B cell (primary cell): ENCODE results near the gene NHP2. TPM values are rescaled to one million over a fixed set of nuclear protein-coding genes. Genes with fewer than 3 reads are reported as not detected.

ENCODE experiments used
- ATAC-seq: fragments of 200-7000 bp; cut with Tn5 transposase; one replicate; pipeline ENCODE4 v1.10.0; 2021; ENCODE audit warnings: low read depth, mild to moderate bottlenecking, moderate number of reproducible peaks, moderate library complexity
- CTCF ChIA-PET: fragments of 350-600 bp; sonication (Branson Sonifier 250); formaldehyde crosslinking; loops from one replicate; lab custom pipeline; 2021; ENCODE audit warnings: antibody characterized with exemption, inconsistent platforms; lab: Charles Lee
- POLR2A ChIA-PET: fragments of 350-600 bp; sonication (Branson Sonifier 250); formaldehyde crosslinking; loops from one replicate; lab custom pipeline; 2021; ENCODE audit warnings: antibody characterized with exemption; lab: Charles Lee
- DNase-seq: peaks from one replicate; pipeline ENCODE4 v3.0.0; 2013
- H2AFZ ChIP-seq: 2 replicates; pipeline ENCODE4 v1.6.1; 2012; ENCODE audit warnings: mild to moderate bottlenecking, low read depth, low read length; ENCODE audit not compliant: insufficient read depth, poor library complexity, severe bottlenecking
- H3K27ac ChIP-seq, 2 donors: 1 replicate in 1 of 2; 2 replicates in 1 of 2; pipeline ENCODE4 v1.5.1; 2012 to 2013; ENCODE audit warnings: low read length in 2 of 2, mild to moderate bottlenecking in 2 of 2, moderate library complexity in 1 of 2
- H3K27me3 ChIP-seq, 4 experiments: fragments of 200-600 bp in 1 of 4; sonication (generic) in 1 of 4; replicated peaks in 1 of 4; 1 replicate in 2 of 4; 2 replicates in 2 of 4; pipeline versions ENCODE4 v1.6.1 to v1.7.0; 2013 to 2016; ENCODE audit warnings: low read length in 3 of 4, mild to moderate bottlenecking in 2 of 4, mixed read lengths in 1 of 4, moderate library complexity in 1 of 4; ENCODE audit not compliant: insufficient read depth in 4 of 4, control insufficient read depth in 3 of 4; ENCODE audit errors: control extremely low read depth in 1 of 4
- H3K36me3 ChIP-seq, 2 experiments: replicated peaks in 1 of 2; 1 replicate in 1 of 2; 2 replicates in 1 of 2; pipeline versions ENCODE4 v1.6.1 to v1.7.1; 2013; ENCODE audit warnings: low read length in 1 of 2; ENCODE audit not compliant: insufficient read depth in 2 of 2, control insufficient read depth in 1 of 2; ENCODE audit errors: control extremely low read depth in 1 of 2, extremely low read depth in 1 of 2
- H3K4me1 ChIP-seq, 2 donors: fragments of 200-600 bp in 1 of 2; sonication (generic) in 1 of 2; 1 replicate in 1 of 2; 2 replicates in 1 of 2; pipeline versions ENCODE4 v1.5.1 to v1.6.1; 2013 to 2017; ENCODE audit warnings: low read length in 2 of 2; ENCODE audit not compliant: control insufficient read depth in 2 of 2, insufficient read depth in 2 of 2
- H3K4me2 ChIP-seq: replicated peaks from 2 replicates; pipeline ENCODE3; 2012; ENCODE audit warnings: mild to moderate bottlenecking, low read depth, low read length; ENCODE audit not compliant: poor library complexity, severe bottlenecking
- H3K4me3 ChIP-seq, 5 experiments: fragments of 200-600 bp in 1 of 5; sonication (generic) in 1 of 5; 1 replicate in 3 of 5; 2 replicates in 2 of 5; pipeline versions ENCODE4 v1.5.1 to v1.7.0; 2011 to 2016; ENCODE audit warnings: low read length in 4 of 5, mild to moderate bottlenecking in 4 of 5, low read depth in 2 of 5, control low read depth in 1 of 5, moderate library complexity in 1 of 5; ENCODE audit not compliant: insufficient read depth in 1 of 5; ENCODE audit errors: control extremely low read depth in 1 of 5, extremely low read depth in 1 of 5
- H3K79me2 ChIP-seq: fragments of 200-600 bp; sonication (generic); one replicate; pipeline ENCODE4 v1.6.0; 2016; ENCODE audit warnings: low read length; ENCODE audit not compliant: control insufficient read depth, insufficient read depth
- H3K9ac ChIP-seq: fragments of 200-600 bp; sonication (generic); 2 replicates; pipeline ENCODE4 v1.6.1; 2017; ENCODE audit warnings: mild to moderate bottlenecking, low read length, moderate library complexity
- H3K9me3 ChIP-seq, 3 donors: one replicate each; pipeline versions ENCODE4 v1.6.1 to v1.7.1; 2013; ENCODE audit warnings: low read length in 2 of 3; ENCODE audit not compliant: control insufficient read depth in 2 of 3, insufficient read depth in 1 of 3; ENCODE audit errors: control extremely low read depth in 1 of 3
- H4K20me1 ChIP-seq: 2 replicates; pipeline ENCODE4 v1.6.0; 2012; ENCODE audit warnings: mild to moderate bottlenecking, low read length; ENCODE audit not compliant: insufficient read depth, control insufficient read depth, poor library complexity, severe bottlenecking
- H3K27ac Mint-ChIP-seq: one replicate; pipeline ENCODE4 v1.8.0; 2021; ENCODE audit warnings: mixed read lengths
- H3K27me3 Mint-ChIP-seq: one replicate; pipeline ENCODE4 v1.8.0; 2021; ENCODE audit warnings: mixed read lengths
- H3K4me1 Mint-ChIP-seq: one replicate; pipeline ENCODE4 v1.8.0; 2021; ENCODE audit warnings: mixed read lengths
- H3K4me3 Mint-ChIP-seq: one replicate; pipeline ENCODE4 v1.8.0; 2021; ENCODE audit warnings: mixed read lengths
- H3K9me3 Mint-ChIP-seq: one replicate; pipeline ENCODE4 v1.8.0; 2022; ENCODE audit warnings: mixed read lengths; ENCODE audit not compliant: insufficient read depth
- CTCF ChIP-seq: fragments of 200-600 bp; IDR thresholded peaks from one replicate; pipeline ENCODE4 v1.8.0; 2022; ENCODE audit warnings: antibody characterized with exemption, mild to moderate bottlenecking
- EZH2 ChIP-seq: IDR thresholded peaks from 2 replicates; pipeline ENCODE4 v1.6.1; 2012; ENCODE audit warnings: borderline replicate concordance, low read depth, mild to moderate bottlenecking, moderate library complexity, low read length; ENCODE audit not compliant: insufficient read depth, poor library complexity, severe bottlenecking
- WGBS: methylation state at CpG from one replicate; pipeline ENCODE4 v1.1.5; 2013; ENCODE audit warnings: missing lambda C conversion rate; ENCODE audit not compliant: insufficient coverage; 5-methylcytosine and 5-hydroxymethylcytosine counted together
- intact Hi-C: fragments of 100-400 bp; cut with micrococcal nuclease; formaldehyde crosslinking; loops from one replicate; pipeline ENCODE4 v1.10.0; 2022
- polyA plus RNA-seq: library from polyadenylated mRNA; depleted of rRNA; stranded (reverse); fragments of >200 nt; gene quantifications from 2 replicates; pipeline ENCODE4 v1.2.3, GENCODE V29; 2012
- total RNA-seq, 2 donors: library from RNA; stranded (reverse); fragments of 120-200 nt in 1 of 2; gene quantifications; 1 replicate in 1 of 2; 2 replicates in 1 of 2; pipeline versions ENCODE4 v1.2.3 to v1.2.4, GENCODE V29; 2013 to 2022

The NHP2 gene
- total and polyA plus RNA-seq, 2 donors (not counting 1 experiment from before 2014, with no cell fraction given): 66.0 to 99.8 TPM

GRCh38 chr5:178115814-178116142 is 37.9 kb downstream of the NHP2 start:
- peaks cover 20% of the 10 kb centered on the region for H3K79me2 ChIP-seq
- intact Hi-C loops: loop anchor here (1.0 to 10.0 kb wide), 2 partner anchors 15 to 801 kb away; partner anchors contain the start of gene MXD3
- H3K4me1 ChIP-seq: peaks cover 68 to 75% of the 10 kb centered on the region in 2 donors
- TF ChIP-seq CTCF (no peak), EZH2 (no peak)
- H3K4me2 ChIP-seq: peak overlapping the region; percentile 95
- H3K9ac ChIP-seq: peak overlapping the region; percentile 73
- ATAC-seq: no peak
- H3K9me3 ChIP-seq: no peaks in the 10 kb centered on the region
- peak overlapping the region in 4 of 5 experiments; percentile 73 to 85 (median 75) for H3K4me3 ChIP-seq
- WGBS: 59% methylated on average over 2 of the region's 7 CpGs
- no peak overlapping the region for H2AFZ ChIP-seq
- no peaks in the 10 kb centered on the region for H3K27me3 Mint-ChIP-seq
- no peaks in the 10 kb centered on the region for H3K27me3 ChIP-seq
- peak overlapping the region; percentile 93 for H3K27ac Mint-ChIP-seq
- H3K27ac ChIP-seq: peak overlapping the region; percentile 86 to 89
- peaks cover 0 to 11% of the 10 kb centered on the region in 2 experiments for H3K36me3 ChIP-seq
- POLR2A ChIA-PET: interaction anchor here (0.6 to 2.0 kb wide), 7 partner anchors 11 to 1508 kb away, joined by 3 to 8 read pairs (median 5); partner anchors contain the start of genes HNRNPAB, HNRNPH1, NHP2 and RMND5B
- peaks cover 54% of the 10 kb centered on the region for H4K20me1 ChIP-seq
- CTCF ChIA-PET: interaction anchor here (0.6 to 8.6 kb wide), 7 partner anchors 15 to 1676 kb away, joined by 3 to 92 read pairs (median 4); partner anchors contain the start of genes NHP2 and RMND5B
- no peaks in the 10 kb centered on the region for H3K9me3 Mint-ChIP-seq
- peak overlapping the region; percentile 94 for H3K4me3 Mint-ChIP-seq
- peak; percentile 62 for DNase-seq
- peaks cover 68% of the 10 kb centered on the region for H3K4me1 Mint-ChIP-seq

GRCh38 chr5:178115136-178115813 is 38.4 kb downstream of the NHP2 start:
- H3K27ac Mint-ChIP-seq: peak overlapping the region; percentile 93
- peak; percentile 74 for DNase-seq
- no peak for ATAC-seq
- H2AFZ ChIP-seq: peak overlapping the region; percentile 22
- H3K9me3 ChIP-seq: no peaks in the 10 kb centered on the region
- H3K9me3 Mint-ChIP-seq: no peaks in the 10 kb centered on the region
- H3K36me3 ChIP-seq: peaks cover 0 to 8% of the 10 kb centered on the region in 2 experiments
- 22% methylated on average over 12 of the region's 12 CpGs for WGBS
- H3K27me3 ChIP-seq: no peaks in the 10 kb centered on the region
- peaks cover 49% of the 10 kb centered on the region for H4K20me1 ChIP-seq
- H3K4me3 Mint-ChIP-seq: peak overlapping the region; percentile 94
- ChIA-PET POLR2A (interaction anchor here (0.6 to 2.0 kb wide), 5 partner anchors 11 to 48 kb away, joined by 3 to 8 read pairs (median 5); partner anchors contain the start of gene NHP2), CTCF (interaction anchor here (0.6 to 8.6 kb wide), 8 partner anchors 10 to 1676 kb away, joined by 3 to 92 read pairs (median 4); partner anchors contain the start of gene NHP2)
- TF ChIP-seq EZH2 (no peak), CTCF (no peak)
- H3K4me1 Mint-ChIP-seq: peaks cover 68% of the 10 kb centered on the region
- H3K27ac ChIP-seq: peak overlapping the region; percentile 86 to 89
- no peaks in the 10 kb centered on the region for H3K27me3 Mint-ChIP-seq
- peak overlapping the region; percentile 95 for H3K4me2 ChIP-seq
- H3K4me3 ChIP-seq: peak overlapping the region; percentile 31 to 85 (median 74)
- peak overlapping the region; percentile 73 for H3K9ac ChIP-seq
- peaks cover 15% of the 10 kb centered on the region for H3K79me2 ChIP-seq
- H3K4me1 ChIP-seq: peaks cover 63 to 70% of the 10 kb centered on the region in 2 donors
- intact Hi-C loops: loop anchor here (10.0 kb wide), 1 partner anchor 800 kb away; the partner anchor contains the start of gene MXD3
